Measurements from ENCODE around the gene NUP58. TPM values are rescaled to one million over a fixed set of nuclear protein-coding genes. Genes with fewer than 3 reads are reported as not detected.
A peak's percentile ranks its signal among the peaks of the same experiment; 100 is the strongest.

The NUP58 gene
- total and polyA plus RNA-seq, 4 donors, result 25.6 to 82.5 (median 54.0) TPM

DNA sequence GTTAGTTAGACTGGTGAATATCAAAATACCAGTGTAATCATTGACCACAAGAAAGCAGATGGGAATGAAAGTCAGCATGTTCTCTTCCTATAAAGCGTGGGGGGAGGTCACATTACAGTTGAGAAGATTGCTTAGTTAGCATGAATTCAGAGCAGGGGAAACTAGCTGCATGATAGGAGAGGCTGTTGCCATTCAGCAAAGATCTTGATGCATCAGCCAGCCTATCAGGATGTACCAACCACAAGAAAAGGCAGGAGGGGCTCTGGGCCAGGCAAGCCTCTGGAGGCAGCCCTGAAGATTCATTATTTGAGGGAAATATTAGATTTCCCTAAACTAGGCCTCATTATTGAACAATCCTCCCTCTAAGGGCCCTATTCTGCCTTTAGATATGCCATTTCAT lies 9.1 kb upstream of the NUP58 start:
- DNase-seq (peak in 2 of 3 donors; percentile 38 to 39), ATAC-seq (ENCODE audit: insufficient read depth, low FRiP score) (no peak)
- Histone ChIP-seq H3K36me3 (ENCODE audit: control insufficient read depth in 4 of 4, insufficient read depth in 4 of 4, low read length in 4 of 4) (no peaks in the 10 kb centered on the region), H3K4me3 (no peak overlapping the region), H3K27me3 (ENCODE audit: control insufficient read depth in 3 of 3, insufficient read depth in 3 of 3, low read length in 2 of 3) (peaks cover 4 to 14% (median 9%) of the 10 kb centered on the region in 3 donors), H3K9ac (ENCODE audit: insufficient read depth in 1 of 2, low read length in 2 of 2) (no peak overlapping the region), H3K27ac (ENCODE audit: low read depth in 1 of 2, low read length in 1 of 2) (no peak overlapping the region), H3K9me3 (ENCODE audit: control insufficient read depth in 4 of 4, insufficient read depth in 3 of 4, low read length in 3 of 4) (no peaks in the 10 kb centered on the region), H3K4me1 (ENCODE audit: control insufficient read depth in 5 of 5, insufficient read depth in 5 of 5, low read length in 5 of 5) (peaks cover 0 to 5% (median 0%) of the 10 kb centered on the region in 5 donors)
- 16% methylated on average over 1 of the region's 1 CpG for WGBS, 2 donors
- TF ChIP-seq CTCF (IDR thresholded peaks at IDR 0.05; ENCODE audit: control extremely low read depth, extremely low read depth), result no peak

DNA sequence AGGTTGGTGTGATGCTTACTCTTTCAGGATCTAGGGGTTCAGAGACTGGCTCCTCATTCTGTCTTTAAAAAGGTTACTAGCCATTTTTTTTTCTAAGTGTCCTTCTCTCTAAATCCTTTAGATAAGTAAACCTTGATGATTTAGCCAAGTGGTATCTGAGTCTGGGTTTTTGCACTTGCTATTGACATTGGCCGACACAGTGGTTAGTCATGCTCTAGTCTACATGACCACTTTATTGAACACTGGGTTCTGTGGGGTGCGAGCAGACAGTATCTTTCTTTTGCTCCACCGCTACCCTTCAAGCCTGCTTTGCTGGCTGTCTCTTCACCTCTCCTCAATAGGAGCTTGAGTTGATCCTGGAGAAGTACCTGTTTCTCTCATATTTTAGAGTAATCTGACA lies 6.2 kb upstream of the NUP58 start:
- H3K27me3 ChIP-seq (ENCODE audit: control insufficient read depth in 3 of 3, insufficient read depth in 3 of 3, low read length in 2 of 3), result peaks cover 4 to 10% (median 7%) of the 10 kb centered on the region in 3 donors
- 86 to 89% methylated on average over 3 of the region's 3 CpGs for WGBS, 2 donors
- H3K27ac ChIP-seq (ENCODE audit: low read depth in 1 of 2, low read length in 1 of 2), result no peak overlapping the region
- H3K36me3 ChIP-seq (ENCODE audit: control insufficient read depth in 4 of 4, insufficient read depth in 4 of 4, low read length in 4 of 4), result no peaks in the 10 kb centered on the region
- no peaks in the 10 kb centered on the region for H3K9me3 ChIP-seq (ENCODE audit: control insufficient read depth in 4 of 4, insufficient read depth in 3 of 4, low read length in 3 of 4)
- ATAC-seq (ENCODE audit: insufficient read depth, low FRiP score) (no peak), DNase-seq (no peak)
- no peak for TF ChIP-seq CTCF (IDR thresholded peaks at IDR 0.05; ENCODE audit: control extremely low read depth, extremely low read depth)
- no peaks in the 10 kb centered on the region for H3K4me1 ChIP-seq (ENCODE audit: control insufficient read depth in 5 of 5, insufficient read depth in 5 of 5, low read length in 5 of 5)
- no peak overlapping the region for H3K9ac ChIP-seq (ENCODE audit: insufficient read depth in 1 of 2, low read length in 2 of 2)
- no peak overlapping the region for H3K4me3 ChIP-seq

- ATAC-seq (ENCODE audit: insufficient read depth, low FRiP score) (no peak), DNase-seq (peak in 2 of 3 donors; percentile 27 to 50)
- no peak overlapping the region for H3K4me3 ChIP-seq
- peaks cover 4 to 10% (median 7%) of the 10 kb centered on the region in 3 donors for H3K27me3 ChIP-seq (ENCODE audit: control insufficient read depth in 3 of 3, insufficient read depth in 3 of 3, low read length in 2 of 3)
- H3K27ac ChIP-seq (ENCODE audit: low read depth in 1 of 2, low read length in 1 of 2), result no peak overlapping the region
- no peaks in the 10 kb centered on the region for H3K9me3 ChIP-seq (ENCODE audit: control insufficient read depth in 4 of 4, insufficient read depth in 3 of 4, low read length in 3 of 4)
- no peak overlapping the region for H3K9ac ChIP-seq (ENCODE audit: insufficient read depth in 1 of 2, low read length in 2 of 2)
- H3K4me1 ChIP-seq (ENCODE audit: control insufficient read depth in 5 of 5, insufficient read depth in 5 of 5, low read length in 5 of 5), result no peaks in the 10 kb centered on the region
- no peaks in the 10 kb centered on the region for H3K36me3 ChIP-seq (ENCODE audit: control insufficient read depth in 4 of 4, insufficient read depth in 4 of 4, low read length in 4 of 4)
- WGBS, 2 donors, result 75 to 83% methylated on average over 3 of the region's 3 CpGs
- TF ChIP-seq CTCF (IDR thresholded peaks at IDR 0.05; ENCODE audit: control extremely low read depth, extremely low read depth), result no peak
These were observed 5.7 kb upstream of the NUP58 start for GRCh38 chr13:25295701-25296100.

DNA sequence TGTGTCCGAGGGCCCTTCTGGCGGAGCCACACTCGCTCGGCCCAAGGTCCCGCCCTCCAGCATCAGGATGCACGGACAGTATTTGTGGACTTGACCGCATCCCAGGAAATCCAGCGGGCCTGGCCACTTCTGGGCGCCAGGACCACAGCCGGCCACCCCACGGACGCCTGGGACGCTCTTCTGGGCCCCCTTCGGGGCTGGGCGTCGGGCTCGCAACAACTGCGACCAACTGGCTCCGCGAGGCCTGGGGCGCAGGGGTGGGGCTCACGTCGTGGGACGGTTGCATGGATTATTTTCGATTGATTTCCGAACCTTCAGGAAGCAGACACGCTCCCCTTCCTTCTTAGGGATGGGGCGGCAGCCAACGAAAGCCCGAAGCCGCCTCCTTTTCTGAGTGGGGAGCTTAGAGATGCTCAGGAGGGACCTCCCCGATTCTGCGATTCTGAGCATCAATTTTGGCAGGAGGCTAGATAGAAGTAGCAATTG lies 521 bp upstream of the NUP58 start:
- Histone ChIP-seq H3K9ac (ENCODE audit: insufficient read depth in 1 of 2, low read length in 2 of 2) (peak overlapping the region; percentile 79 to 97), H3K27ac (ENCODE audit: low read depth in 1 of 2, low read length in 1 of 2) (peak overlapping the region; percentile 76 to 83), H3K4me1 (ENCODE audit: control insufficient read depth in 5 of 5, insufficient read depth in 5 of 5, low read length in 5 of 5) (peaks cover 0 to 13% (median 0%) of the 10 kb centered on the region in 5 donors), H3K27me3 (ENCODE audit: control insufficient read depth in 3 of 3, insufficient read depth in 3 of 3, low read length in 2 of 3) (peaks cover 4% of the 10 kb centered on the region in 3 donors), H3K36me3 (ENCODE audit: control insufficient read depth in 4 of 4, insufficient read depth in 4 of 4, low read length in 4 of 4) (peaks cover 0 to 5% (median under 1%) of the 10 kb centered on the region in 4 donors), H3K4me3 (peak overlapping the region; percentile 76), H3K9me3 (ENCODE audit: control insufficient read depth in 4 of 4, insufficient read depth in 3 of 4, low read length in 3 of 4) (no peaks in the 10 kb centered on the region)
- WGBS, 2 donors, result 17 to 23% methylated on average over 33 of the region's 33 CpGs
- no peak for TF ChIP-seq CTCF (IDR thresholded peaks at IDR 0.05; ENCODE audit: control extremely low read depth, extremely low read depth)
- ATAC-seq (ENCODE audit: insufficient read depth, low FRiP score), result peak; percentile 19
- DNase-seq, result peak in 1 of 3 donors; percentile 47

Data from lung (tissue), 12 donors.